ENCODE measurements around the gene PLS3. TPM values are rescaled to one million over a fixed set of nuclear protein-coding genes. Genes with fewer than 3 reads are reported as not detected.

Gene PLS3
- total RNA-seq, 1 experiment from 2014 or later = 88.2 TPM

DNA sequence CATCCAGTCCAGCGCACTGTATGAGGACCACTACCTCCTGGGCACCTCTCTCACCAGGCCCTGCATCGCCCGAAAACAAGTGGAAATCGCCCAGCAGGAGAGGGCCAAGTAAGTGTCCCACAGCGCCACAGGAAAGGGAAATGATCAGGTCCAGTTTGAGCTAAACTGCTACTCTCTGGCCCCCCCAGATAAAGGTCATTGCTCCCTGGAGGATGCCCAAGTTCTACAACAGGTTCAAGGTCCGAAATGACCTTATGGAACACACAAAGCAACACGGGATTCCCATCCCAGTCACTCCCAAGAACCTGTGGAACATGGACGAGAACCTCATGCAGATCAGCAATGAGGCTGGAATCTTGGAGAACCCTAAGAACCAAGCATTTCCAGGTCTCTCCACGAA lies 104.1 kb downstream of the PLS3 start:
- CTCF ChIA-PET = no interaction called here
- no TSS peak for BruUV-seq (replicated peaks)
- Histone ChIP-seq H3K27me3 (replicated peaks; ENCODE audit: insufficient read depth, low read depth, low read length, poor library complexity) (no peaks in the 10 kb centered on the region), H3K36me3 (ENCODE audit: insufficient read depth, low read length, poor library complexity, severe bottlenecking) (no peaks in the 10 kb centered on the region), H3K9me3 (ENCODE audit: low read depth, low read length, poor library complexity, severe bottlenecking) (no peaks in the 10 kb centered on the region), H3K4me3 (ENCODE audit: low read depth, low read length, poor library complexity, severe bottlenecking) (no peak overlapping the region), H3K27ac (ENCODE audit: low read depth, low read length, poor library complexity, severe bottlenecking) (no peak overlapping the region), H3K4me1 (ENCODE audit: insufficient read depth, low read length, poor library complexity, severe bottlenecking) (no peaks in the 10 kb centered on the region)
- intact Hi-C loops (cut with micrococcal nuclease; ENCODE audit: unreplicated experiment) = no loop called here
- POLR2A ChIA-PET (ENCODE audit: low non-redundant PET) = no interaction called here
- DNase-seq (ENCODE audit: low spot score) = no peak
- TF ChIP-seq, protein P1, sequence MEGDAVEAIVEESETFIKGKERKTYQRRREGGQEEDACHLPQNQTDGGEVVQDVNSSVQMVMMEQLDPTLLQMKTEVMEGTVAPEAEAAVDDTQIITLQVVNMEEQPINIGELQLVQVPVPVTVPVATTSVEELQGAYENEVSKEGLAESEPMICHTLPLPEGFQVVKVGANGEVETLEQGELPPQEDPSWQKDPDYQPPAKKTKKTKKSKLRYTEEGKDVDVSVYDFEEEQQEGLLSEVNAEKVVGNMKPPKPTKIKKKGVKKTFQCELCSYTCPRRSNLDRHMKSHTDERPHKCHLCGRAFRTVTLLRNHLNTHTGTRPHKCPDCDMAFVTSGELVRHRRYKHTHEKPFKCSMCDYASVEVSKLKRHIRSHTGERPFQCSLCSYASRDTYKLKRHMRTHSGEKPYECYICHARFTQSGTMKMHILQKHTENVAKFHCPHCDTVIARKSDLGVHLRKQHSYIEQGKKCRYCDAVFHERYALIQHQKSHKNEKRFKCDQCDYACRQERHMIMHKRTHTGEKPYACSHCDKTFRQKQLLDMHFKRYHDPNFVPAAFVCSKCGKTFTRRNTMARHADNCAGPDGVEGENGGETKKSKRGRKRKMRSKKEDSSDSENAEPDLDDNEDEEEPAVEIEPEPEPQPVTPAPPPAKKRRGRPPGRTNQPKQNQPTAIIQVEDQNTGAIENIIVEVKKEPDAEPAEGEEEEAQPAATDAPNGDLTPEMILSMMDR (conservative IDR thresholded peaks at IDR 0.05; ENCODE audit: low read depth, low read length) = no peak
- TF ChIP-seq EZH2 (IDR thresholded peaks at IDR 0.05; ENCODE audit: borderline replicate concordance, low read depth, low read length, poor library complexity, severe bottlenecking) = no peak

DNA sequence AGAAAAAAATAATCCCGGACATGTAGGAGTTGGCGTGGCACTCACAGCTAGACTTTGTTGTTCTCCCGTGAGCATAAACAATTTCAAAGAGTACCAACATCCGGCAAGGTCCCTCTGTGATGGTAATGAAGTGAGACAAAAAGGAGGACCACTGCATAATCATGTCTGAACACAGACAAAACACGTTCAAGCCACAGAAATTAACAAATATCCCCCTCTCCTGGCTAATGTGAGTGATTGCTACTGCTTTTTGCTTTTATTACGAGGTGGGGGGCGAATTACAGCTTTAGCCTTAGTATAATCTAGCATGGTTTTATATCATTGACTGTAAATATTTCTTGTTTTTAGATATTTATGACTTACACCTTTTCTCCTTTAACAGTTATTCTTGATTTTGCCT lies 118.5 kb downstream of the PLS3 start:
- H3K4me1 ChIP-seq (ENCODE audit: insufficient read depth, low read length, poor library complexity, severe bottlenecking) = no peaks in the 10 kb centered on the region
- no peak overlapping the region for H3K4me3 ChIP-seq (ENCODE audit: low read depth, low read length, poor library complexity, severe bottlenecking)
- no peak overlapping the region for H3K27ac ChIP-seq (ENCODE audit: low read depth, low read length, poor library complexity, severe bottlenecking)
- TF ChIP-seq, protein P1 (conservative IDR thresholded peaks at IDR 0.05; ENCODE audit: low read depth, low read length) = peak; percentile 59
- TF ChIP-seq EZH2 (IDR thresholded peaks at IDR 0.05; ENCODE audit: borderline replicate concordance, low read depth, low read length, poor library complexity, severe bottlenecking) = no peak
- no peaks in the 10 kb centered on the region for H3K36me3 ChIP-seq (ENCODE audit: insufficient read depth, low read length, poor library complexity, severe bottlenecking)
- CTCF ChIA-PET = interaction anchor here (0.5 to 1.4 kb wide), 2 partner anchors 11 to 17 kb away, joined by 4 to 6 read pairs; no protein-coding TSS in a partner anchor
- POLR2A ChIA-PET (ENCODE audit: low non-redundant PET) = no interaction called here
- H3K27me3 ChIP-seq (replicated peaks; ENCODE audit: insufficient read depth, low read depth, low read length, poor library complexity) = peaks cover 3% of the 10 kb centered on the region
- H3K9me3 ChIP-seq (ENCODE audit: low read depth, low read length, poor library complexity, severe bottlenecking) = no peaks in the 10 kb centered on the region
- BruUV-seq (replicated peaks) = no TSS peak
- intact Hi-C loops (cut with micrococcal nuclease; ENCODE audit: unreplicated experiment) = no loop called here
- DNase-seq (ENCODE audit: low spot score) = peak; percentile 67

DNA sequence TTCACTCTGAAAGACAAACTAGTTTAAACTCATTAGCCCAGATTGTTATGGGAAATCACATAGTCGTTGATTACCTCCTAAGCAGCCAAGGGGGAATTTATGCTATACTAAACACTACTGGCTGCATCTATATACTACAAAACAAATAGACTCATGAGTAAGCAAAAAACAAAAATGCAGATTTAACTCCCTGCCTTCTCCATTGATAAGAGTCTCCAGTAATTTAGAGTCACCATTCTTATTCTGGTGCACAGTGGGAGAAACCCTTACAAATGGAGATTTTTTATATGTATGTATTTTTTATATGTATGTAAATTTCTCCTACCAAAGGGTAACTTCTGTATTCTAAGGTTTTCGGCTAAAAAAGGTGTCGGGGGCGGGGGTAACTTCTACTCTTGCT lies 126.6 kb downstream of the PLS3 start:
- no peaks in the 10 kb centered on the region for H3K36me3 ChIP-seq (ENCODE audit: insufficient read depth, low read length, poor library complexity, severe bottlenecking)
- H3K4me3 ChIP-seq (ENCODE audit: low read depth, low read length, poor library complexity, severe bottlenecking) = no peak overlapping the region
- H3K4me1 ChIP-seq (ENCODE audit: insufficient read depth, low read length, poor library complexity, severe bottlenecking) = no peaks in the 10 kb centered on the region
- peaks cover 4% of the 10 kb centered on the region for H3K27me3 ChIP-seq (replicated peaks; ENCODE audit: insufficient read depth, low read depth, low read length, poor library complexity)
- no peak for TF ChIP-seq EZH2 (IDR thresholded peaks at IDR 0.05; ENCODE audit: borderline replicate concordance, low read depth, low read length, poor library complexity, severe bottlenecking)
- TF ChIP-seq, protein P1 (conservative IDR thresholded peaks at IDR 0.05; ENCODE audit: low read depth, low read length) = no peak
- no peaks in the 10 kb centered on the region for H3K9me3 ChIP-seq (ENCODE audit: low read depth, low read length, poor library complexity, severe bottlenecking)
- no peak overlapping the region for H3K27ac ChIP-seq (ENCODE audit: low read depth, low read length, poor library complexity, severe bottlenecking)
- ChIA-PET POLR2A (ENCODE audit: low non-redundant PET) (no interaction called here), CTCF (no interaction called here)
- no TSS peak for BruUV-seq (replicated peaks)
- DNase-seq (ENCODE audit: low spot score) = no peak
- intact Hi-C loops (cut with micrococcal nuclease; ENCODE audit: unreplicated experiment) = no loop called here

Measured in A673 (cell line).